Duodenal mucosa (tissue), 2 donors: ENCODE data around the gene FIS1.
"Not testable (repeated sequence)": the region's sequence is repeated elsewhere in the genome, so short reads cannot be mapped to it uniquely, and the experiment has no call there.

Experiments
- H3K27ac ChIP-seq: one replicate; pipeline ENCODE4 v1.7.0; 2013; ENCODE audit warnings: low read depth, low read length
- H3K27me3 ChIP-seq, 2 donors: one replicate each; pipeline ENCODE4 v1.7.0; 2013; ENCODE audit warnings: low read length in 2 of 2, control low read depth in 1 of 2; ENCODE audit not compliant: insufficient read depth in 2 of 2, control insufficient read depth in 1 of 2
- H3K36me3 ChIP-seq, 2 donors: one replicate each; pipeline ENCODE4 v1.7.0; 2013; ENCODE audit warnings: low read length in 2 of 2, control low read depth in 1 of 2; ENCODE audit not compliant: insufficient read depth in 2 of 2, control insufficient read depth in 1 of 2
- H3K4me1 ChIP-seq, 2 donors: one replicate each; pipeline ENCODE4 v1.7.0; 2013; ENCODE audit warnings: low read length in 2 of 2, control low read depth in 1 of 2; ENCODE audit not compliant: insufficient read depth in 2 of 2, control insufficient read depth in 1 of 2
- H3K4me3 ChIP-seq, 2 donors: one replicate each; pipeline ENCODE4 v1.7.0; 2013; ENCODE audit warnings: low read length in 2 of 2, low read depth in 1 of 2
- H3K9ac ChIP-seq, 2 donors: one replicate each; pipeline ENCODE4 v1.7.0; 2013; ENCODE audit warnings: low read length in 2 of 2, low read depth in 1 of 2
- H3K9me3 ChIP-seq, 2 donors: one replicate each; pipeline ENCODE4 v1.7.0; 2013; ENCODE audit warnings: low read length in 2 of 2, control low read depth in 1 of 2; ENCODE audit not compliant: control insufficient read depth in 1 of 2

FIS1 gene

GRCh38 chr7:101205901-101206664 is 38.8 kb downstream of the FIS1 start:
- Histone ChIP-seq H3K36me3 (peaks cover 13 to 24% of the 10 kb centered on the region in 2 donors), H3K4me1 (peaks cover 0 to 4% of the 10 kb centered on the region in 2 donors), H3K4me3 (no peak overlapping the region), H3K9ac (no peak overlapping the region), H3K27ac (no peak overlapping the region), H3K27me3 (peaks cover 0 to 4% of the 10 kb centered on the region in 2 donors), H3K9me3 (no peaks in the 10 kb centered on the region)

GRCh38 chr7:101203740-101204738 is 40.8 kb downstream of the FIS1 start:
- H3K27me3 ChIP-seq = not testable (repeated sequence)

GRCh38 chr7:101202603-101202918 is 42.3 kb downstream of the FIS1 start:
- Histone ChIP-seq H3K4me1 (peaks cover 0 to 4% of the 10 kb centered on the region in 2 donors), H3K36me3 (peaks cover 6% of the 10 kb centered on the region in 2 donors), H3K27me3 (peaks cover 0 to 7% of the 10 kb centered on the region in 2 donors), H3K9ac (peak overlapping the region; percentile 43 to 48), H3K27ac (no peak overlapping the region), H3K9me3 (no peaks in the 10 kb centered on the region), H3K4me3 (no peak overlapping the region)

More at GRCh38 chr7:101203740-101204738, 40.8 kb downstream of the FIS1 start:
- peaks cover 6 to 14% of the 10 kb centered on the region in 2 donors for H3K36me3 ChIP-seq
- H3K9ac ChIP-seq, H3K4me1 ChIP-seq, H3K27ac ChIP-seq, H3K4me3 ChIP-seq, H3K9me3 ChIP-seq: not testable (repeated sequence)

GRCh38 chr7:101201695-101202602 is 42.9 kb downstream of the FIS1 start:
- peaks cover 0 to 7% of the 10 kb centered on the region in 2 donors for H3K27me3 ChIP-seq
- peak overlapping the region; percentile 43 to 48 for H3K9ac ChIP-seq
- H3K27ac ChIP-seq = peak overlapping the region; percentile 81
- no peaks in the 10 kb centered on the region for H3K9me3 ChIP-seq
- peaks cover 0 to 4% of the 10 kb centered on the region in 2 donors for H3K4me1 ChIP-seq
- H3K4me3 ChIP-seq = peak overlapping the region; percentile 52 to 77
- H3K36me3 ChIP-seq = peaks cover 5 to 6% of the 10 kb centered on the region in 2 donors

- H3K27ac ChIP-seq = peak within 1 kb of the TSS; percentile 81
- H3K36me3 ChIP-seq = peaks cover 0 to 2% of the 10 kb centered on the region in 2 donors
- H3K4me1 ChIP-seq = peaks cover 0 to 4% of the 10 kb centered on the region in 2 donors
- peaks cover 0 to 7% of the 10 kb centered on the region in 2 donors for H3K27me3 ChIP-seq
- H3K9ac ChIP-seq = peak within 1 kb of the TSS; percentile 83 to 86
- peak within 1 kb of the TSS; percentile 73 to 77 for H3K4me3 ChIP-seq
- no peaks in the 10 kb centered on the region for H3K9me3 ChIP-seq
Observed at GRCh38 chr7:101200862-101201599, 43.9 kb downstream of the FIS1 start, which contains the start of gene MOGAT3. MOGAT3 (minus strand) TSS chr7:101201036; CDS start chr7:101200854, 182 bp downstream.

GRCh38 chr7:101200504-101200861 is 44.4 kb downstream of the FIS1 start:
- Histone ChIP-seq H3K9ac (peak overlapping the region; percentile 83 to 86), H3K36me3 (no peaks in the 10 kb centered on the region), H3K9me3 (no peaks in the 10 kb centered on the region), H3K27me3 (peaks cover 0 to 7% of the 10 kb centered on the region in 2 donors), H3K4me1 (peaks cover 0 to 4% of the 10 kb centered on the region in 2 donors), H3K4me3 (peak overlapping the region; percentile 73 to 77), H3K27ac (peak overlapping the region; percentile 63)

GRCh38 chr7:101199522-101199921 is 45.4 kb downstream of the FIS1 start:
- H3K4me1 ChIP-seq, H3K27ac ChIP-seq, H3K9ac ChIP-seq, H3K27me3 ChIP-seq, H3K9me3 ChIP-seq, H3K36me3 ChIP-seq, H3K4me3 ChIP-seq: not testable (repeated sequence)

- H3K27me3 ChIP-seq = peaks cover 0 to 7% of the 10 kb centered on the region in 2 donors
Observed at GRCh38 chr7:101198476-101198875, 46.4 kb downstream of the FIS1 start.

GRCh38 chr7:101197991-101198390 is 46.9 kb downstream of the FIS1 start:
- Histone ChIP-seq H3K9ac (no peak overlapping the region), H3K4me3 (no peak overlapping the region), H3K36me3 (no peaks in the 10 kb centered on the region), H3K4me1 (peaks cover 0 to 4% of the 10 kb centered on the region in 2 donors), H3K27ac (no peak overlapping the region), H3K27me3 (peaks cover 0 to 7% of the 10 kb centered on the region in 2 donors), H3K9me3 (no peaks in the 10 kb centered on the region)

More at GRCh38 chr7:101198476-101198875, 46.4 kb downstream of the FIS1 start:
- Histone ChIP-seq H3K9me3 (no peaks in the 10 kb centered on the region), H3K4me1 (peaks cover 0 to 4% of the 10 kb centered on the region in 2 donors), H3K9ac (no peak overlapping the region), H3K27ac (no peak overlapping the region), H3K36me3 (no peaks in the 10 kb centered on the region), H3K4me3 (no peak overlapping the region)
